Activated CD8-positive, alpha-beta memory T cell treated with anti-CD3 and anti-CD28 coated beads, Interleukin-2, amount 50 U/mL, for 24 hours (primary cell): ENCODE data around the gene SPINT2.
A peak's percentile ranks its signal among the peaks of the same experiment; 100 is the strongest.
"Not testable (repeated sequence)": the region's sequence is repeated elsewhere in the genome, so short reads cannot be mapped to it uniquely, and the experiment has no call there.

Experiments
- DNase-seq: peaks from one replicate; pipeline ENCODE4 v3.0.0-alpha.2; 2020; ENCODE audit errors: extremely low read depth

SPINT2 gene

DNA sequence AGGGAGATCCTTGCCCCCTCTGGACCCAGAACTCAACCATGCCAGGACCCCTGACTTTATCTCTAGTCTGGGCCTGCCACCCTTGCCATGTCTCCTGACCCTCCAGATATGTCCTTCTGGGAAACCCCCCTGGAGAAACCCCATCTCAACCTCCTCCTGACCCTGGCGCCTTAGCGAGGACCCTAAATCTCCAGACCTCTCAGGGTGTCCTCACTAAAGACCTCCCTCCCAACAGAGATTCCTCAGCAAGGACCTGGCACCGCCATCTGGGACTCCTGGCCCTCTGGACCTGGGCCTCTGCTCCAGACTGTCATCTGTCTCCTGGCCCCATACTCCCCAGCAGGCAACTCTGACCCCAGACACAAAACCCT is 56.6 kb downstream of the SPINT2 start:
- DNase-seq = no peak

DNA sequence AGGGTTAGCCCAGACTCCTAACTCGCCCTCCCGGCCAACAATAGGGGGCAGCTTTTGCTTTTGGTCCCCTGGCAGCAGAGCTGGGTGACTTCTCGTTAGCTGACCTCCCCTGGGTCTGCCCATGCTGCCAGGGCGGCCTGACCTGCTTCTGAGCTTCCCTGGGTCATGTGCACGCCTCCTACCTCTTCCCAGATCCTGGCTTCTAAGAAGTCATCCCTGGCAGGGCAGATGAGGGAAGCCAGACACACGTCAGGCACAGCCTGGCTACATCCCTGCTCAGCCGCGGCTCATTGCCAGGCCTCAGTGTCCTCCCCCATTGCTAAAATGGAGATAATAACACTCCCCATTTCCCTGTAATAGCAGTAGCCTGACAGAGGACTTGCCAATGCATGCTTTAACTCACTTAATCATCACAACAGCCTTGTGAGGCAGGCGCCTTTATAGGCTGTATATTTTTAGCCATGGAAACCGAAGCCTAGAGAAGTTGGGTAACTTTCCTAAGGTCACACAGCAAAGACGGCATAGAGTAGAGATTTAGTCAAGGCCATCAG is 57.3 kb downstream of the SPINT2 start:
- no peak for DNase-seq

GRCh38 chr19:38323291-38323690 is 58.9 kb downstream of the SPINT2 start:
- DNase-seq = no peak

GRCh38 chr19:38324431-38324830 is 60.1 kb downstream of the SPINT2 start:
- no peak for DNase-seq

DNA sequence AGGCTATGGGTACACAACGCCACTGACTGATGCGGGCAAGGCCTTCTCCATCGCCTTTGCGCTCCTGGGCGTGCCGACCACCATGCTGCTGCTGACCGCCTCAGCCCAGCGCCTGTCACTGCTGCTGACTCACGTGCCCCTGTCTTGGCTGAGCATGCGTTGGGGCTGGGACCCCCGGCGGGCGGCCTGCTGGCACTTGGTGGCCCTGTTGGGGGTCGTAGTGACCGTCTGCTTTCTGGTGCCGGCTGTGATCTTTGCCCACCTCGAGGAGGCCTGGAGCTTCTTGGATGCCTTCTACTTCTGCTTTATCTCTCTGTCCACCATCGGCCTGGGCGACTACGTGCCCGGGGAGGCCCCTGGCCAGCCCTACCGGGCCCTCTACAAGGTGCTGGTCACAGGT is 62.2 kb downstream of the SPINT2 start:
- no peak for DNase-seq

DNA sequence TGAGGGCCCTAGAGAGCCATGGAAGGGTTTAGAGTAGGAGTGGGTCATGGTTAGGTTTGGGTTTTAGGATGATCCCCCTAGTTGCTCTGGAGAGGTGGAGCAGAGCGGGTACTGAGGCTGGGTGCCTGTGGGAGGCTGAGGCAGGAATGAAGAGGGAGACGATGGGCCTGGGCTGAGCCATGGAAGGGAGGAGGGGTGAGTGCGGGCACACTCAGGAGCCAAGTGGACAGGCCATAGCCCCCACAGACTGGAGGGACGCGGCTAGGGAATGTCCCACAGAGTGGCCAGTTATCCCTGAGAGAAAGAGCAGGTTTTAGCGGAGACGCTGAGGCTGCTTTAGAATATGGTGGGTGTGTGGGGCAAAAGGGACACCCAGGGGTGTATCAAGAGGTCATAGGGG is 65.3 kb downstream of the SPINT2 start:
- no peak for DNase-seq

GRCh38 chr19:38331728-38332127 is 67.4 kb downstream of the SPINT2 start:
- DNase-seq = no peak

- no peak for DNase-seq
These were observed 68.9 kb downstream of the SPINT2 start for GRCh38 chr19:38333245-38333644.

DNA sequence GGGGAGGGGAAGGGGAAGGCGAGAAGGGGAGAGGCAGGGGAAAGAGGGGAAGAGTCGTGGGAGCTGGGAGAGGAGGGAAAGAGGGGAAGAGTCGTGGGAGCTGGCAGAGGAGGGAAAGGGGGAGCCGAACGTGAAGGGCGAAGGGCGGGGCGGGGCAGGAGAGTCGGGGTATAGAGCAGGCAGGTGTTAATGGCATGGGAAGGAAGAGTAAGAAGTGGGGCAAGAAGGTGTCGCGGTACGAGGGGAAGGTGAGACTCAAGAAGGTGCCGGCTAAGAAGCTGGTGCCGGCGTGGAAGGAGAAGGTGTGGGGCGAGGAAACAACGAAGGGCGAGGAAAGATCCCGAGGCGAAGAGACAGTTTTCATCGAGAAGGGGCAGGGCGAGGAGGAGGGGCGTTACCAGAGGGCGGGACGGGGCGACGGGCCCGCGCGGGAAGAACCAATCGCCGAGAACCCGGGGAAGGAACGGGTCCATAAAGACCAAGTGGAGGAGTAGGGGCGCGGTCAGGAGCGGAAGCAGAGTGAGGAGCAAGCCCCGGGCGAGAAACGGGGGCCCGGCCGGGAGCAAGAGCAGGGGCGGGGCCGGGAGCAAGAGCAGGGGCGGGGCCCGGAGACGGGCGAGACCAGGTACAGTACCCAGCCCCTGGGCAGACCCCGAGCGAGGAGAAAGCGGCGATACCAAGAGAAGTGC is 71.7 kb downstream of the SPINT2 start:
- peak; percentile 90 for DNase-seq

- DNase-seq = peak; percentile 91
These were observed 72.4 kb downstream of the SPINT2 start for GRCh38 chr19:38336638-38337359.

DNA sequence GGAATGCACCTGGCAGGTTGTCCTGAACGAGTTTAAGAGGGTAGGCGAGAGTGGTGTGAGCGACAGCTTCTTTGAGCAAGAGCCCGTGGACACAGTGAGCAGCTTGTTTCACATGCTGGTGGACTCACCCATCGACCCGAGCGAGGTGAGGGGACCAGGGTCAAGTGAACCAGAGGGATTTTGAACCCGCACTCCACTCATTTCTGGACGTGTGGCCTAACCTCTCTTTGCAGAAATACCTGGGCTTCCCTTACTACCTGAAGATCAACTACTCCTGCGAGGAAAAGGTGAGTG is 72.9 kb downstream of the SPINT2 start:
- no peak for DNase-seq

DNA sequence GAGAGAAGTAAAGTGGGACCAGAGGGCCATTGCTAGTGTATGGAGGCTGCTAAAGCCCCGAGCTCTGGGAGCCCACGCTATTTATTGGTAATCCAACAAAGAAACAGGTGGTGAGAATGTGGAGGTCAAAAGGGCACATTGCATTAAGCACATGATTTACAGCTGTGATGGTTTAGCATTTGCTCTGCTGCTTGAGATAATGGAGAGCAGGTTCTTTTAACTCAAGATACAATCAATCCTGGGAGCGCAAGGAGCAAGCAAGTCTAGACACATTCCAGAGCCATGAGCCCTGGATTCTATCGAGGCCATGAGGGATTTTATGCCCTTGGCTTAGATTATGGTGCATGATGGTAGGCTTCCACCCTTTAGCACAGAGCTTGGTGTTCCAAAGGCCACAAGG is 74.6 kb downstream of the SPINT2 start:
- DNase-seq = not testable (repeated sequence)

GRCh38 chr19:38340927-38341326 is 76.6 kb downstream of the SPINT2 start:
- no peak for DNase-seq
